Activated CD8-positive, alpha-beta memory T cell treated with anti-CD3 and anti-CD28 coated beads, Interleukin-2, amount 50 U/mL, for 4 hours (primary cell): ENCODE measurements around the gene SLC35E3.
"Not testable (repeated sequence)": the region's sequence is repeated elsewhere in the genome, so short reads cannot be mapped to it uniquely, and the experiment has no call there.

Source experiments
- DNase-seq: peaks from one replicate; pipeline ENCODE4 v3.0.0-alpha.2; 2020

The SLC35E3 gene

GRCh38 chr12:68815232-68815927 is 69.4 kb downstream of the SLC35E3 start:
- DNase-seq, result no peak

GRCh38 chr12:68815928-68816800 is 70.2 kb downstream of the SLC35E3 start:
- DNase-seq, result no peak

- DNase-seq, result not testable (repeated sequence)
Measured at GRCh38 chr12:68819481-68819880, 73.5 kb downstream of the SLC35E3 start.

- DNase-seq, result no peak
Measured at GRCh38 chr12:68821357-68822188, 75.6 kb downstream of the SLC35E3 start.

GRCh38 chr12:68823696-68824095 is 77.7 kb downstream of the SLC35E3 start:
- DNase-seq, result no peak

GRCh38 chr12:68824131-68824530 is 78.2 kb downstream of the SLC35E3 start:
- no peak for DNase-seq

GRCh38 chr12:68824597-68825250 is 78.7 kb downstream of the SLC35E3 start:
- DNase-seq, result no peak

GRCh38 chr12:68825569-68826217 is 79.7 kb downstream of the SLC35E3 start:
- no peak for DNase-seq

- no peak for DNase-seq
Measured at GRCh38 chr12:68827895-68828671, 82.1 kb downstream of the SLC35E3 start.

GRCh38 chr12:68828672-68829068 is 82.7 kb downstream of the SLC35E3 start:
- DNase-seq, result no peak
